ENCODE data around the gene SCARB1.

SCARB1 gene

DNA sequence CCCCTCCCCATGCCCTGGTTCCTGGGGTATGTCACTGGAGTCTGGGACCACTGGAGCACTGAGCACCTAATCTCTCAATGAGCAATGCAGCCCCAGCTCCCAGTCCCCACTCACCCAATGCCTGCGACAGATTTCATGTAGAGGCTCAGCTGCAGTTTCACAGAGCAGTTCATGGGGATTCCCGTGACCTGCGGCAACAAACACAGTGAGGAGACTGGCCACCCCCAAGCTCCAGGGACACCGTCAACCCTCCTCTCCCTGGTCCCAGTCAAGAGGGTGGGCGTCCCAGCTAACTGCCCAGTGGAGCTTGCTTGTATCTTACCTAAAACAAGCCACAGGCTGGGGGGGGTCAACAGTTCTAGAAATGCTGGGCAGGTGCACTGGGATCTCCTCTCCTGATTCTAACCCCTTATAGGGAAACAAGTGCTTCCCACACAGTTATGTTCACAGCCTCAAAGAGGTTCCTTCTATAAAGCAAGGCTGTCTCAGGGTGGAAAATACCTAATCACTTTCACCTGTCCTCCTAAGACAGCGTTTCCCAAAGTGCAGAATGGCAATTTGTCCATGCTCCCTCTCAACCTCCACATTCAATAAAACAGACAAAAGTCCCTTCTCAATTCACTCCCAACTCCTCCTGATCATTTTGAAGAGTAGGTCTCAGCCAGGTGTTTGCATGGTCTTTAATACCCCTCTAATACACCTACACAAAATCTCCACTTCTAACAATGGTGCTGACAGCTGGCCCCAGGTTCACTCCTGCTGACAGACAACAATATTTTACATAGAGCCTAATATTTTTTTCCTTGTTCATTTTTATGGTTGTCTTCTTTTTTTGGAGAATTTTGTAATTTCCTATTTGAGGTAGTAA, 68.3 kb downstream of the SCARB1 start:
- no peak for DNase-seq (ENCODE audit: low spot score)
- TF ChIP-seq, protein P1, sequence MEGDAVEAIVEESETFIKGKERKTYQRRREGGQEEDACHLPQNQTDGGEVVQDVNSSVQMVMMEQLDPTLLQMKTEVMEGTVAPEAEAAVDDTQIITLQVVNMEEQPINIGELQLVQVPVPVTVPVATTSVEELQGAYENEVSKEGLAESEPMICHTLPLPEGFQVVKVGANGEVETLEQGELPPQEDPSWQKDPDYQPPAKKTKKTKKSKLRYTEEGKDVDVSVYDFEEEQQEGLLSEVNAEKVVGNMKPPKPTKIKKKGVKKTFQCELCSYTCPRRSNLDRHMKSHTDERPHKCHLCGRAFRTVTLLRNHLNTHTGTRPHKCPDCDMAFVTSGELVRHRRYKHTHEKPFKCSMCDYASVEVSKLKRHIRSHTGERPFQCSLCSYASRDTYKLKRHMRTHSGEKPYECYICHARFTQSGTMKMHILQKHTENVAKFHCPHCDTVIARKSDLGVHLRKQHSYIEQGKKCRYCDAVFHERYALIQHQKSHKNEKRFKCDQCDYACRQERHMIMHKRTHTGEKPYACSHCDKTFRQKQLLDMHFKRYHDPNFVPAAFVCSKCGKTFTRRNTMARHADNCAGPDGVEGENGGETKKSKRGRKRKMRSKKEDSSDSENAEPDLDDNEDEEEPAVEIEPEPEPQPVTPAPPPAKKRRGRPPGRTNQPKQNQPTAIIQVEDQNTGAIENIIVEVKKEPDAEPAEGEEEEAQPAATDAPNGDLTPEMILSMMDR (IDR thresholded peaks at IDR 0.05), result no peak
- Histone ChIP-seq H3K4me3 (no peak overlapping the region), H3K27ac (no peak overlapping the region)

DNA sequence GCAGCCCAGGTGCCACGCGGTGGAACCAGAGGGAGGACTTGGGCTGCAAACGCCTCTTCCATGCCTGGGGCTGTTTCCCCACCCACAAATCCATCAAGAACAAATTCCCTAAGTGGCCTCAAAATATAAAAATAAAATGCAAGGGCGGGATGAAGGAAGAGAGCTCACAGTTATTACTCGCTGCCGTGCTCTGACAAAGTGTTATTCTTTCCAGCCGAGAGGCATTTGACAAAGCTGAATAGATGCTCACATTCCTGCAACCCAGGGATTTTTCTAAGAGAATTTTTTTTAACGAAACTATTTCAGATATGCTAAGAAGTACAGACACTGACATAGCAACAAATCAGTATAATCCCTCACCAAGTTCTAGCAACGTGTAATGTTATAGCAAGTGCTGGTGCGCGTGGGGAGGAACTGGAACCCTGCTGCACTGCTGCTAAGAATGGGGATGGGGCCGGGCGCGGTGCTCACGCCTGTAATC, 70.7 kb downstream of the SCARB1 start:
- H3K27ac ChIP-seq, result no peak overlapping the region
- TF ChIP-seq, protein P1 (IDR thresholded peaks at IDR 0.05), result no peak
- DNase-seq (ENCODE audit: low spot score), result no peak
- H3K4me3 ChIP-seq, result no peak overlapping the region

DNA sequence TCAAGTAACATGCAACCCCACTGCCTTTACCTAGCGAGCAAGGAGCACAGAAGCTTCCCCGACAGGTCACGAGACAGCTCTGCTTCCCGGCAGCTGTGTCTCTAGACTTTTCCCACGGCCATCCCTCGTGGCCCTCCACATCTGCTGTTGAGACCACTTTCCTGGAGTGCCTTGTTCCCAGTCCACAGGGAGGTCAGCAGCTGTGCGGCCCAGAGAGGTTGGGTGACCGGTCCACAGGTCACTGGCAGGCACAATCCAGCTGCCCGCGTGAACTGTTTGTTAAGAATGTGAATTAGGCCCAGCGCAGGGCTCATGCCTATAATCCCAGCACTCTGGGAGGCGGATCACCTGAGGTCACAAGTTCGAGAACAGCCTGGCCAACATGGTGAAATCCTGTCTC, 71.5 kb downstream of the SCARB1 start:
- DNase-seq (ENCODE audit: low spot score), result no peak
- TF ChIP-seq, protein P1 (IDR thresholded peaks at IDR 0.05), result no peak
- Histone ChIP-seq H3K27ac (no peak overlapping the region), H3K4me3 (no peak overlapping the region)

DNA sequence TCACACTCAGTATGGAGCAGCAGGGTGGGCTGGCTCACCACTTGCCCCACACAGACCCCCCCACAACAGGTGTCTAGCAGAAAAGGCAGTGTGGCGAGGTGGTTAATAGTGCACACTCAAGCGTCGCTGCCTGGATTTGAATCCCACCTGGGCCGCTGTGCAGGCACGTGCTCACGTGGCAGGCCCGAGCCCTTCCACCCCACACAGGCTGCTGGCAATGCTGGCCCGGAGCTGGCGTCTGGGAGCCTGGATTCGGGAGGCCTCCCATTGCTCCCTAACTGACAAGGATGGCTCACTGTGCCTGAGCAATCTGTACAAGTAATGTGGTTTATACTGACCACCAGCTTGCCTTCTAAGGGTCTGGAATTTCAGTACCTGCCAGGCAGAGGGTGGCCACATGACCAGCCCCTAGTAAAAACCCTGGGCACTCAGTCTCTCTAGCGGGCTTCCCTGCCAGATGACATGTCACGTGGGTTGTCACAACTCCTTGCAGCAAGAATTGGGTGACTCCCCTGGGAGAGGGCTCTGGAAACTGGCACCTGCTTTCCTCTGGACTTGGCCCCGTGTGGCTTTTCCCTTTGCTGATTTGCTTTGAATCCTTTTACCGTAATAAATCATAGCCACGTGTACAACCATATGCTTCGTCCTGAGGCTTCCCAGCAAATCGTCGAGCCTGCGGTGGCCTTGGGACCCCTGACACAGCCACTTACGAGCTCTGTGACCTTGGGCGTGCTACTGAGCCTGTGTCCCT, 72.8 kb downstream of the SCARB1 start:
- no peak for DNase-seq (ENCODE audit: low spot score)
- TF ChIP-seq, protein P1 (IDR thresholded peaks at IDR 0.05), result no peak
- H3K4me3 ChIP-seq, result no peak overlapping the region
- H3K27ac ChIP-seq, result no peak overlapping the region

DNA sequence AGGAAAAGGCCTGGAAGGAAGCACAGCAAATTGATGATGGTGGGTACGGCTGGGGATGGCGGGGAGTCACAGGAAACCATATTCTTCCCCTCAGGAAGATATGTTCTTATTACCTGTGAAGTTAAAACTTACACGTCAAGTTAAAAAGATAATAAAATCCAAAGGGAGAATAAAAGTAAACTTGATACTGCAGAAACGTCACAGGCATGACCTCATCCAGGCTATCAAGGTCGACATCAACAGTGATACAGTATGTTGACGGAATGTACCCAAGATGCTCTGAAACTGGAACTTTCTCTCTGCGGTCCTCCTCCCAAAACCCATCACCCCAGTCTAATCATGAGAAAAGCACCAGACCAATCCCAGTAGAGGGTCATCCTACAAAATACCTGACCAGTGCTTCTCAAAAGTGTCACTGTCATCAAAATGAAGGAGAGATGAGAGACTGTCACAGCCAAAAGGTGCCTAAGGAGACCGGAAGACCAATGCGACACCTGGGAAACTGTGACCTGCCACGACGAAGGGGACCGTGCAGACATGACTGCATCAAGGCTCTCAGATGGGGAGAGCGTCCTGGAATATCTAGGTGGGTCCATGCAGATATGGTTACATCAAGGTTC, 74.6 kb downstream of the SCARB1 start:
- no peak for DNase-seq (ENCODE audit: low spot score)
- TF ChIP-seq, protein P1 (IDR thresholded peaks at IDR 0.05), result no peak
- Histone ChIP-seq H3K4me3 (no peak overlapping the region), H3K27ac (no peak overlapping the region)

DNA sequence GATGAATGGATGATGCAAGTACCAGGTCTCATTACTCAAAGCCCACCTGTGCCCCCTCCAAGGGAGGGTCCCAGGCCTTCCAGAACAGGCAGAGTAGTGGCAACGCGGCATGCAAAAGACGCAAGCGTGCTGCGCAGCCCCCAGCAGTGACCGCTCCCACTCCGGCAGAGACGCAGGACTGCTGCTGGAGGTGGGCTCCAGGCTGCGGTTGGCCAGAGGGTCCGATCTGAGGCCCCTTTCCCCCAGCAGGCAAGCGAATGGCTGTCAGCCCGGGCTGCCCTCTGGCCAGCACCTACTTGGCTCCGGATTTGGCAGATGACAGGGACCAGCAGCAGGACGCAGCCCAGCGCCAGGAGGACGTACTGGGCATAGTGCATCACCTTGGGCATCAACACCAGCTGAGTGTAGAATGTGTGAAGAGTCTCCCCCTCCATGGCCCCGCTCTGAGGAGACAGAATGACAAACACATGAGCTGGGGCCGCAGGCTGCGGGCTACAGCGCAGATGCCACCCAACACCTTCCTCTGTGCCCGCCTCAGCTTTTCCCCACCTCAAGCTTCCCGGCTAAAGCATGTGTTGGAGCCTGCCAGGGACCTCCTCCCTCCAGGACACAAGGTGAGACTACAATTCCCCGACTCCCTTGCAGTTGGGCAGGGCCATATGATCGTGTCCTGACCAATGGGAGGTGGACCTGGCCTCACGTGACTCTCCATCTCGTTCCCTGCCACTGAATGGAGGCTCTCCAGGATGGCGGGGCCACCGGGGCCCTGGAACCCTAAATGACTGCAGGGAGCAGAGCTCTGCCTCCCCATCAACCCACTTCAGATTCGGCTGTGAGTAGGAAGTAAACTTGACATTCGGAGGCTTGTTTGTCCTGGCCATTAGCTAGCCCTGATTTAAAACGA, 77.4 kb downstream of the SCARB1 start:
- DNase-seq (ENCODE audit: low spot score), result no peak
- TF ChIP-seq, protein P1 (IDR thresholded peaks at IDR 0.05), result no peak
- Histone ChIP-seq H3K4me3 (peak overlapping the region; percentile 63), H3K27ac (no peak overlapping the region)
